HepG2 (cell line): ENCODE results near the gene SECTM1. TPM values are rescaled to one million over a fixed set of nuclear protein-coding genes. Genes with fewer than 3 reads are reported as not detected.

Experiments
- ARHGAP35 ChIP-seq: sonication (generic); formaldehyde crosslinking; IDR thresholded peaks from 2 replicates; pipeline ENCODE4 v1.9.0; 2022; ENCODE audit warnings: mild to moderate bottlenecking, inconsistent platforms, moderate library complexity, missing genetic modification reagents, borderline replicate concordance
- CHCHD3 ChIP-seq: sonication (generic); formaldehyde crosslinking; IDR thresholded peaks from 2 replicates; pipeline ENCODE4 v1.8.0; 2022; ENCODE audit warnings: mild to moderate bottlenecking, missing genetic modification reagents, moderate library complexity
- FOXJ3 ChIP-seq: sonication (generic); formaldehyde crosslinking; IDR thresholded peaks from 2 replicates; pipeline ENCODE4 v1.4.0; 2020; ENCODE audit warnings: missing genetic modification reagents, mild to moderate bottlenecking, borderline replicate concordance
- GZF1 ChIP-seq: sonication (generic); formaldehyde crosslinking; IDR thresholded peaks from 2 replicates; pipeline ENCODE4 v1.5.1; 2020; ENCODE audit warnings: mild to moderate bottlenecking, missing genetic modification reagents
- MZF1 ChIP-seq: sonication (generic); formaldehyde crosslinking; IDR thresholded peaks from 2 replicates; pipeline ENCODE4 v1.8.1; 2023; ENCODE audit warnings: mild to moderate bottlenecking, missing genetic modification reagents, borderline replicate concordance
- TBL1XR1 ChIP-seq: fragments of 150-350 bp; IDR thresholded peaks from 2 replicates; pipeline ENCODE4 v1.6.1; 2014; ENCODE audit warnings: borderline replicate concordance, low read length; ENCODE audit not compliant: partially characterized antibody
- ZBTB38 ChIP-seq: sonication (generic); formaldehyde crosslinking; IDR thresholded peaks from 2 replicates; pipeline ENCODE4 v1.5.1; 2020; ENCODE audit warnings: mild to moderate bottlenecking, missing genetic modification reagents
- ZC3H13 ChIP-seq: sonication (generic); formaldehyde crosslinking; IDR thresholded peaks from 2 replicates; pipeline ENCODE4 v1.8.1; 2023; ENCODE audit warnings: mild to moderate bottlenecking, missing genetic modification reagents, moderate library complexity
- ZNF451 ChIP-seq: sonication (generic); formaldehyde crosslinking; IDR thresholded peaks from 2 replicates; pipeline ENCODE4 v1.5.0; 2020; ENCODE audit warnings: mild to moderate bottlenecking, missing genetic modification reagents
- polyA plus RNA-seq, 8 experiments: library from polyadenylated mRNA; depleted of rRNA in 3 of 8; stranded (reverse) in 7 of 8; unstranded in 1 of 8; fragments of >200 nt; fragmentation: Illumina TruSeq in 4 of 8; extraction: Trizol in 4 of 8; gene quantifications; 2 replicates each; pipeline versions ENCODE4 v1.2.1 to v1.2.3, GENCODE V29; 2011 to 2016; ENCODE audit warnings: low read depth in 4 of 8, missing spikeins in 1 of 8, mixed read lengths in 1 of 8; ENCODE audit not compliant: insufficient read depth in 1 of 8
- total RNA-seq, 5 experiments: library from RNA; depleted of rRNA; stranded (reverse); fragments of >200 nt; fragmentation: Illumina TruSeq; extraction: Trizol; gene quantifications; 2 replicates each; pipeline ENCODE4 v1.2.3, GENCODE V29; 2016; ENCODE audit warnings: low read depth in 1 of 5
- TF ChIP-seq, protein P1 (sequence below): sonication (generic); formaldehyde crosslinking; IDR thresholded peaks from 2 replicates; pipeline ENCODE4 v1.5.0; 2020; ENCODE audit warnings: missing genetic modification reagents
- TF ChIP-seq, protein P2 (sequence below): sonication (generic); formaldehyde crosslinking; IDR thresholded peaks from 2 replicates; pipeline ENCODE4 v1.4.0; 2020; ENCODE audit warnings: missing genetic modification reagents, mild to moderate bottlenecking, borderline replicate concordance
- TF ChIP-seq, protein P3 (sequence below): sonication (generic); formaldehyde crosslinking; IDR thresholded peaks from 2 replicates; pipeline ENCODE4 v1.9.0; 2021; ENCODE audit warnings: missing genetic modification reagents, borderline replicate concordance
- TF ChIP-seq, protein P4 (sequence below): sonication (generic); formaldehyde crosslinking; IDR thresholded peaks from 2 replicates; pipeline ENCODE4 v1.5.0; 2020; ENCODE audit warnings: mild to moderate bottlenecking, missing genetic modification reagents, borderline replicate concordance

SECTM1 gene
- total and polyA plus RNA-seq, 2 of the 13 experiments (the other 11 are each of a cell fraction or from before 2014, with no cell fraction given): 3.5 to 5.3 TPM

DNA sequence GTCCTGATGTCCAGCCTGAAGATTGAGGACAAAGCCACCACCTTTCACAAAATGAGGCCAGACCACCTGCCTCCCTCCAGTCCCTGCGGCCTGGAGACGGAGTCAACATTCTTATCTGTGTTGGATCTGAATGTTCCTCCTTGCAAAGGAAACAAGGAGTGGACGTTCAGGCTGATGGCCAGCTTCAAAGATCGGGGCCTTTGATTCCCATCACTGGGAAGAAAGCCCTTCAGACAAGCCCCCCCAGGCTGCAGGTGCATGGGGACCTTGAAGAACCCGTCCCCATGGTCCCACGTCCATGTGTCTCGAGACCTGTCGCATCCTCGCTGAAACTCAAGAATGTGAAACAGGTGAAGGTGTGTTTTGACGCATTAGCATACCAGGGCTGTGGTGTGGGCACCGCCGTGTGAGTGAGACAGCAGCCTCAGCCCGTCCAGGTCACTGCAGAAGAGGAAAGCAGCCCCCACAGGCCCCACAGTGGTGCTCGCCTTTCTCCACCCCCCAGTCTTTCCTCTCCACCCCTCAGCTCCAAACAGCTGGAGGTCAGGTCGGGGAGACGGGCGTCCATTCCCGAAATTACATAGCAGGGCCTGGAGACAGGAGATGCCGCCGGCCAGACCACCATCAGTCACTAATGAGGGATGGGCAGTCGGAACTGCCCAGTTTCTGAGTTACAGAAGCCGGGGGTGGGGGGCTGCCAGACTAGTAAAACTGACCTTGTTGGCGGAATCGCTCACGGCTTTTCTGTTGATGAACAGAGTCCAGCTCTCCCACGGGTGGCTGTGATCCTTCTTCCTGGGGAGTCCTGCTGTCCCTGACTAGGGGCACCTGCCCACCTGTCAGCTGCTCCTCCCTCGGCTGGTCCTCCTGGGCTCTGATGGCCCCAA lies 59.2 kb downstream of the SECTM1 start (continued):
- no peak for TF ChIP-seq ZNF451 (CRISPR knock-in tag)
- TF ChIP-seq FOXJ3 (CRISPR knock-in tag): no peak
- TF ChIP-seq, protein P1, sequence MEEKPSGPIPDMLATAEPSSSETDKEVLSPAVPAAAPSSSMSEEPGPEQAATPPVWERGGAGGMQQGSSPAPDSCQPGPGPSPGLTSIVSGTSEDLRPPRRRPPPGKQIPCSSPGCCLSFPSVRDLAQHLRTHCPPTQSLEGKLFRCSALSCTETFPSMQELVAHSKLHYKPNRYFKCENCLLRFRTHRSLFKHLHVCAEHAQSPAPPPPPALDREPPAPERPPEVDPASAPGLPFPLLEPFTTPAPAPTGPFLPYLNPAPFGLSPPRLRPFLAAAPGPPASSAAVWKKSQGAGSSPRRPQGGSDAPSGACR (CRISPR knock-in tag): 0 out of 2 replicates have a peak, but pooled peaks have one; percentile 5
- TF ChIP-seq, protein P2, sequence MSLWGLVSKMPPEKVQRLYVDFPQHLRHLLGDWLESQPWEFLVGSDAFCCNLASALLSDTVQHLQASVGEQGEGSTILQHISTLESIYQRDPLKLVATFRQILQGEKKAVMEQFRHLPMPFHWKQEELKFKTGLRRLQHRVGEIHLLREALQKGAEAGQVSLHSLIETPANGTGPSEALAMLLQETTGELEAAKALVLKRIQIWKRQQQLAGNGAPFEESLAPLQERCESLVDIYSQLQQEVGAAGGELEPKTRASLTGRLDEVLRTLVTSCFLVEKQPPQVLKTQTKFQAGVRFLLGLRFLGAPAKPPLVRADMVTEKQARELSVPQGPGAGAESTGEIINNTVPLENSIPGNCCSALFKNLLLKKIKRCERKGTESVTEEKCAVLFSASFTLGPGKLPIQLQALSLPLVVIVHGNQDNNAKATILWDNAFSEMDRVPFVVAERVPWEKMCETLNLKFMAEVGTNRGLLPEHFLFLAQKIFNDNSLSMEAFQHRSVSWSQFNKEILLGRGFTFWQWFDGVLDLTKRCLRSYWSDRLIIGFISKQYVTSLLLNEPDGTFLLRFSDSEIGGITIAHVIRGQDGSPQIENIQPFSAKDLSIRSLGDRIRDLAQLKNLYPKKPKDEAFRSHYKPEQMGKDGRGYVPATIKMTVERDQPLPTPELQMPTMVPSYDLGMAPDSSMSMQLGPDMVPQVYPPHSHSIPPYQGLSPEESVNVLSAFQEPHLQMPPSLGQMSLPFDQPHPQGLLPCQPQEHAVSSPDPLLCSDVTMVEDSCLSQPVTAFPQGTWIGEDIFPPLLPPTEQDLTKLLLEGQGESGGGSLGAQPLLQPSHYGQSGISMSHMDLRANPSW (CRISPR knock-in tag): no peak
- TF ChIP-seq GZF1 (CRISPR knock-in tag): no peak
- peak; percentile 7 for TF ChIP-seq TBL1XR1
- TF ChIP-seq MZF1: 0 out of 2 replicates have a peak, but pooled peaks have one; percentile 15
- TF ChIP-seq ARHGAP35: no peak
- TF ChIP-seq, protein P3, sequence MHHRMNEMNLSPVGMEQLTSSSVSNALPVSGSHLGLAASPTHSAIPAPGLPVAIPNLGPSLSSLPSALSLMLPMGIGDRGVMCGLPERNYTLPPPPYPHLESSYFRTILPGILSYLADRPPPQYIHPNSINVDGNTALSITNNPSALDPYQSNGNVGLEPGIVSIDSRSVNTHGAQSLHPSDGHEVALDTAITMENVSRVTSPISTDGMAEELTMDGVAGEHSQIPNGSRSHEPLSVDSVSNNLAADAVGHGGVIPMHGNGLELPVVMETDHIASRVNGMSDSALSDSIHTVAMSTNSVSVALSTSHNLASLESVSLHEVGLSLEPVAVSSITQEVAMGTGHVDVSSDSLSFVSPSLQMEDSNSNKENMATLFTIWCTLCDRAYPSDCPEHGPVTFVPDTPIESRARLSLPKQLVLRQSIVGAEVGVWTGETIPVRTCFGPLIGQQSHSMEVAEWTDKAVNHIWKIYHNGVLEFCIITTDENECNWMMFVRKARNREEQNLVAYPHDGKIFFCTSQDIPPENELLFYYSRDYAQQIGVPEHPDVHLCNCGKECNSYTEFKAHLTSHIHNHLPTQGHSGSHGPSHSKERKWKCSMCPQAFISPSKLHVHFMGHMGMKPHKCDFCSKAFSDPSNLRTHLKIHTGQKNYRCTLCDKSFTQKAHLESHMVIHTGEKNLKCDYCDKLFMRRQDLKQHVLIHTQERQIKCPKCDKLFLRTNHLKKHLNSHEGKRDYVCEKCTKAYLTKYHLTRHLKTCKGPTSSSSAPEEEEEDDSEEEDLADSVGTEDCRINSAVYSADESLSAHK (CRISPR knock-in tag): 0 out of 2 replicates have a peak, but pooled peaks have one; percentile 21
- TF ChIP-seq ZC3H13: peak; percentile 26; the same call in 1 of the 2 replicates
- peak; percentile 68 for TF ChIP-seq ZBTB38 (CRISPR knock-in tag)
- TF ChIP-seq, protein P4, sequence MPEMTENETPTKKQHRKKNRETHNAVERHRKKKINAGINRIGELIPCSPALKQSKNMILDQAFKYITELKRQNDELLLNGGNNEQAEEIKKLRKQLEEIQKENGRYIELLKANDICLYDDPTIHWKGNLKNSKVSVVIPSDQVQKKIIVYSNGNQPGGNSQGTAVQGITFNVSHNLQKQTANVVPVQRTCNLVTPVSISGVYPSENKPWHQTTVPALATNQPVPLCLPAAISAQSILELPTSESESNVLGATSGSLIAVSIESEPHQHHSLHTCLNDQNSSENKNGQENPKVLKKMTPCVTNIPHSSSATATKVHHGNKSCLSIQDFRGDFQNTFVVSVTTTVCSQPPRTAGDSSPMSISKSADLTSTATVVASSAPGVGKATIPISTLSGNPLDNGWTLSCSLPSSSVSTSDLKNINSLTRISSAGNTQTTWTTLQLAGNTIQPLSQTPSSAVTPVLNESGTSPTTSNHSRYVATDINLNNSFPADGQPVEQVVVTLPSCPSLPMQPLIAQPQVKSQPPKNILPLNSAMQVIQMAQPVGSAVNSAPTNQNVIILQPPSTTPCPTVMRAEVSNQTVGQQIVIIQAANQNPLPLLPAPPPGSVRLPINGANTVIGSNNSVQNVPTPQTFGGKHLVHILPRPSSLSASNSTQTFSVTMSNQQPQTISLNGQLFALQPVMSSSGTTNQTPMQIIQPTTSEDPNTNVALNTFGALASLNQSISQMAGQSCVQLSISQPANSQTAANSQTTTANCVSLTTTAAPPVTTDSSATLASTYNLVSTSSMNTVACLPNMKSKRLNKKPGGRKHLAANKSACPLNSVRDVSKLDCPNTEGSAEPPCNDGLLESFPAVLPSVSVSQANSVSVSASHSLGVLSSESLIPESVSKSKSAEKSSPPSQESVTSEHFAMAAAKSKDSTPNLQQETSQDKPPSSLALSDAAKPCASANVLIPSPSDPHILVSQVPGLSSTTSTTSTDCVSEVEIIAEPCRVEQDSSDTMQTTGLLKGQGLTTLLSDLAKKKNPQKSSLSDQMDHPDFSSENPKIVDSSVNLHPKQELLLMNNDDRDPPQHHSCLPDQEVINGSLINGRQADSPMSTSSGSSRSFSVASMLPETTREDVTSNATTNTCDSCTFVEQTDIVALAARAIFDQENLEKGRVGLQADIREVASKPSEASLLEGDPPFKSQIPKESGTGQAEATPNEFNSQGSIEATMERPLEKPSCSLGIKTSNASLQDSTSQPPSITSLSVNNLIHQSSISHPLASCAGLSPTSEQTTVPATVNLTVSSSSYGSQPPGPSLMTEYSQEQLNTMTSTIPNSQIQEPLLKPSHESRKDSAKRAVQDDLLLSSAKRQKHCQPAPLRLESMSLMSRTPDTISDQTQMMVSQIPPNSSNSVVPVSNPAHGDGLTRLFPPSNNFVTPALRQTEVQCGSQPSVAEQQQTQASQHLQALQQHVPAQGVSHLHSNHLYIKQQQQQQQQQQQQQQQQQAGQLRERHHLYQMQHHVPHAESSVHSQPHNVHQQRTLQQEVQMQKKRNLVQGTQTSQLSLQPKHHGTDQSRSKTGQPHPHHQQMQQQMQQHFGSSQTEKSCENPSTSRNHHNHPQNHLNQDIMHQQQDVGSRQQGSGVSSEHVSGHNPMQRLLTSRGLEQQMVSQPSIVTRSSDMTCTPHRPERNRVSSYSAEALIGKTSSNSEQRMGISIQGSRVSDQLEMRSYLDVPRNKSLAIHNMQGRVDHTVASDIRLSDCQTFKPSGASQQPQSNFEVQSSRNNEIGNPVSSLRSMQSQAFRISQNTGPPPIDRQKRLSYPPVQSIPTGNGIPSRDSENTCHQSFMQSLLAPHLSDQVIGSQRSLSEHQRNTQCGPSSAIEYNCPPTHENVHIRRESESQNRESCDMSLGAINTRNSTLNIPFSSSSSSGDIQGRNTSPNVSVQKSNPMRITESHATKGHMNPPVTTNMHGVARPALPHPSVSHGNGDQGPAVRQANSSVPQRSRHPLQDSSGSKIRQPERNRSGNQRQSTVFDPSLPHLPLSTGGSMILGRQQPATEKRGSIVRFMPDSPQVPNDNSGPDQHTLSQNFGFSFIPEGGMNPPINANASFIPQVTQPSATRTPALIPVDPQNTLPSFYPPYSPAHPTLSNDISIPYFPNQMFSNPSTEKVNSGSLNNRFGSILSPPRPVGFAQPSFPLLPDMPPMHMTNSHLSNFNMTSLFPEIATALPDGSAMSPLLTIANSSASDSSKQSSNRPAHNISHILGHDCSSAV (CRISPR knock-in tag): no peak
- TF ChIP-seq CHCHD3 (CRISPR knock-in tag): 0 out of 2 replicates have a peak, but pooled peaks have one; percentile 14
